BLaER1 treated with 17β-estradiol and CSF1 and Interleukin-3, amounts not matched to agents 10 nM and 100 nM (cell line): ENCODE data around the gene SLC4A8.
"Not testable (repeated sequence)": the region's sequence is repeated elsewhere in the genome, so short reads cannot be mapped to it uniquely, and the experiment has no call there.

ENCODE experiments used
- H3K27ac ChIP-seq, 11 experiments: shearing (Covaris generic); formaldehyde crosslinking; 2 replicates each; pipeline ENCODE4 v1.8.1; 2022
- H3K27me3 ChIP-seq, 11 experiments: shearing (Covaris generic); formaldehyde crosslinking; 2 replicates each; pipeline ENCODE4 v1.8.1; 2022
- H3K36me3 ChIP-seq, 11 experiments: shearing (Covaris generic); formaldehyde crosslinking; 2 replicates each; pipeline ENCODE4 v1.8.1; 2022
- H3K4me1 ChIP-seq, 10 experiments: shearing (Covaris generic); formaldehyde crosslinking; 2 replicates each; pipeline ENCODE4 v1.8.1; 2022
- H3K4me2 ChIP-seq, 11 experiments: shearing (Covaris generic); formaldehyde crosslinking; 2 replicates each; pipeline ENCODE4 v1.8.1; 2022
- H3K4me3 ChIP-seq, 10 experiments: shearing (Covaris generic); formaldehyde crosslinking; 2 replicates each; pipeline ENCODE4 v1.8.1; 2022
- H3K9ac ChIP-seq, 11 experiments: shearing (Covaris generic); formaldehyde crosslinking; 2 replicates each; pipeline ENCODE4 v1.8.1; 2022
- H3K9me3 ChIP-seq, 11 experiments: shearing (Covaris generic); formaldehyde crosslinking; replicated peaks in 1 of 11; 2 replicates each; pipeline ENCODE4 v1.8.1; 2022
- H4K20me1 ChIP-seq, 11 experiments: shearing (Covaris generic); formaldehyde crosslinking; 2 replicates each; pipeline ENCODE4 v1.8.1; 2022
- Cebpa-rat ChIP-seq, 11 experiments: shearing (Covaris generic); IDR thresholded peaks; 2 replicates each; pipeline ENCODE4 v1.8.1; 2022

The SLC4A8 gene

GRCh38 chr12:51449580-51450246 is 25.1 kb downstream of the SLC4A8 start:
- Histone ChIP-seq H3K4me2 (peak overlapping the region in 6 of 11 experiments; percentile 34 to 68 (median 50); a peak in 5 of 22 replicates), H4K20me1 (no peaks in the 10 kb centered on the region), H3K4me3 (no peak overlapping the region), H3K36me3 (no peaks in the 10 kb centered on the region), H3K27ac (no peak overlapping the region), H3K9me3 (no peaks in the 10 kb centered on the region), H3K9ac (no peak overlapping the region), H3K27me3 (no peaks in the 10 kb centered on the region), H3K4me1 (peaks cover 9 to 20% (median 14%) of the 10 kb centered on the region in 10 experiments)
- TF ChIP-seq Cebpa-rat (IDR thresholded peaks at IDR 0.05) = no peak

GRCh38 chr12:51450333-51450732 is 25.7 kb downstream of the SLC4A8 start:
- no peak overlapping the region for H3K4me3 ChIP-seq
- no peak overlapping the region for H3K4me2 ChIP-seq
- no peak for TF ChIP-seq Cebpa-rat (IDR thresholded peaks at IDR 0.05)
- H3K27ac ChIP-seq = no peak overlapping the region
- H3K4me1 ChIP-seq = peaks cover 9 to 20% (median 14%) of the 10 kb centered on the region in 10 experiments
- no peaks in the 10 kb centered on the region for H3K27me3 ChIP-seq
- H3K9ac ChIP-seq = no peak overlapping the region
- H4K20me1 ChIP-seq = no peaks in the 10 kb centered on the region
- no peaks in the 10 kb centered on the region for H3K36me3 ChIP-seq
- H3K9me3 ChIP-seq = no peaks in the 10 kb centered on the region

- H3K4me3 ChIP-seq = no peak overlapping the region
- no peaks in the 10 kb centered on the region for H3K36me3 ChIP-seq
- no peak overlapping the region for H3K4me2 ChIP-seq
- H3K9me3 ChIP-seq = no peaks in the 10 kb centered on the region
- peaks cover 9 to 20% (median 14%) of the 10 kb centered on the region in 10 experiments for H3K4me1 ChIP-seq
- H4K20me1 ChIP-seq = no peaks in the 10 kb centered on the region
- H3K9ac ChIP-seq = no peak overlapping the region
- TF ChIP-seq Cebpa-rat (IDR thresholded peaks at IDR 0.05) = no peak
- H3K27ac ChIP-seq = no peak overlapping the region
- H3K27me3 ChIP-seq = no peaks in the 10 kb centered on the region
Observed at GRCh38 chr12:51450806-51451205, 26.2 kb downstream of the SLC4A8 start.

- not testable (repeated sequence) for H3K9me3 ChIP-seq, H3K36me3 ChIP-seq, H4K20me1 ChIP-seq, H3K27ac ChIP-seq, H3K27me3 ChIP-seq, H3K9ac ChIP-seq, H3K4me2 ChIP-seq, H3K4me3 ChIP-seq
- peaks cover under 1 to 10% (median 5%) of the 10 kb centered on the region in 10 experiments; a peak in 19 of 20 replicates for H3K4me1 ChIP-seq
Observed at GRCh38 chr12:51454016-51454415, 29.4 kb downstream of the SLC4A8 start.

- not testable (repeated sequence) for H3K27me3 ChIP-seq, H3K9ac ChIP-seq, H3K27ac ChIP-seq, H3K4me2 ChIP-seq, H3K4me3 ChIP-seq, H3K4me1 ChIP-seq, H3K9me3 ChIP-seq, H3K36me3 ChIP-seq, H4K20me1 ChIP-seq
Observed at GRCh38 chr12:51455050-51455449, 30.4 kb downstream of the SLC4A8 start.

- Histone ChIP-seq H3K4me3 (no peak overlapping the region), H3K4me2 (no peak overlapping the region), H3K36me3 (no peaks in the 10 kb centered on the region), H3K27me3 (no peaks in the 10 kb centered on the region), H4K20me1 (no peaks in the 10 kb centered on the region), H3K27ac (no peak overlapping the region), H3K9me3 (no peaks in the 10 kb centered on the region), H3K4me1 (no peaks in the 10 kb centered on the region), H3K9ac (no peak overlapping the region)
- no peak for TF ChIP-seq Cebpa-rat (IDR thresholded peaks at IDR 0.05)
Observed at GRCh38 chr12:51458635-51459034, 34.0 kb downstream of the SLC4A8 start.

GRCh38 chr12:51460519-51460918 is 35.9 kb downstream of the SLC4A8 start:
- H3K9ac ChIP-seq = no peak overlapping the region
- H3K4me1 ChIP-seq = peaks cover 0 to 5% (median 0%) of the 10 kb centered on the region in 10 experiments; a peak in 3 of 20 replicates
- H3K4me3 ChIP-seq = no peak overlapping the region
- H3K27ac ChIP-seq = no peak overlapping the region
- H3K4me2 ChIP-seq = no peak overlapping the region
- H4K20me1 ChIP-seq = no peaks in the 10 kb centered on the region
- H3K9me3 ChIP-seq = no peaks in the 10 kb centered on the region
- no peak for TF ChIP-seq Cebpa-rat (IDR thresholded peaks at IDR 0.05)
- H3K27me3 ChIP-seq = no peaks in the 10 kb centered on the region
- no peaks in the 10 kb centered on the region for H3K36me3 ChIP-seq

- H3K9ac ChIP-seq = no peak overlapping the region
- no peaks in the 10 kb centered on the region for H3K36me3 ChIP-seq
- H3K4me1 ChIP-seq = peaks cover 0 to 9% (median 0%) of the 10 kb centered on the region in 10 experiments; a peak in 3 of 20 replicates
- H3K27me3 ChIP-seq = no peaks in the 10 kb centered on the region
- no peak for TF ChIP-seq Cebpa-rat (IDR thresholded peaks at IDR 0.05)
- no peaks in the 10 kb centered on the region for H4K20me1 ChIP-seq
- peak overlapping the region in 1 of 11 experiments; percentile 49; a peak in 2 of 22 replicates for H3K4me2 ChIP-seq
- H3K27ac ChIP-seq = no peak overlapping the region
- no peak overlapping the region for H3K4me3 ChIP-seq
- H3K9me3 ChIP-seq = no peaks in the 10 kb centered on the region
Observed at GRCh38 chr12:51465491-51465890, 40.9 kb downstream of the SLC4A8 start.

GRCh38 chr12:51470116-51470515 is 45.5 kb downstream of the SLC4A8 start:
- Histone ChIP-seq H3K27ac (no peak overlapping the region), H4K20me1 (no peaks in the 10 kb centered on the region), H3K4me2 (no peak overlapping the region), H3K36me3 (no peaks in the 10 kb centered on the region), H3K9me3 (no peaks in the 10 kb centered on the region), H3K4me1 (peaks cover 0 to 15% (median 0%) of the 10 kb centered on the region in 10 experiments; a peak in 4 of 20 replicates), H3K9ac (no peak overlapping the region), H3K4me3 (no peak overlapping the region), H3K27me3 (no peaks in the 10 kb centered on the region)
- no peak for TF ChIP-seq Cebpa-rat (IDR thresholded peaks at IDR 0.05)

- no peak overlapping the region for H3K4me2 ChIP-seq
Observed at GRCh38 chr12:51471111-51471864, 46.7 kb downstream of the SLC4A8 start.

More at GRCh38 chr12:51471111-51471864, 46.7 kb downstream of the SLC4A8 start:
- Histone ChIP-seq H3K4me1 (peaks cover 0 to 7% (median 0%) of the 10 kb centered on the region in 10 experiments; a peak in 2 of 20 replicates), H4K20me1 (no peaks in the 10 kb centered on the region), H3K9ac (no peak overlapping the region), H3K36me3 (no peaks in the 10 kb centered on the region), H3K27ac (no peak overlapping the region), H3K4me3 (no peak overlapping the region), H3K9me3 (no peaks in the 10 kb centered on the region), H3K27me3 (no peaks in the 10 kb centered on the region)
- TF ChIP-seq Cebpa-rat (IDR thresholded peaks at IDR 0.05) = no peak
